SK-N-MC (cell line): ENCODE measurements around the gene CD300LB.

ENCODE experiments used
- EZH2 ChIP-seq: fragments of 200-600 bp; sonication (generic); IDR thresholded peaks from one replicate; pipeline ENCODE4 v1.6.1; 2017; ENCODE audit warnings: antibody characterized with exemption
- POLR2AphosphoS5 ChIP-seq: IDR thresholded peaks from 2 replicates; pipeline ENCODE4 v1.6.1; 2012; ENCODE audit warnings: mild to moderate bottlenecking, low read depth, low read length, borderline replicate concordance

DNA sequence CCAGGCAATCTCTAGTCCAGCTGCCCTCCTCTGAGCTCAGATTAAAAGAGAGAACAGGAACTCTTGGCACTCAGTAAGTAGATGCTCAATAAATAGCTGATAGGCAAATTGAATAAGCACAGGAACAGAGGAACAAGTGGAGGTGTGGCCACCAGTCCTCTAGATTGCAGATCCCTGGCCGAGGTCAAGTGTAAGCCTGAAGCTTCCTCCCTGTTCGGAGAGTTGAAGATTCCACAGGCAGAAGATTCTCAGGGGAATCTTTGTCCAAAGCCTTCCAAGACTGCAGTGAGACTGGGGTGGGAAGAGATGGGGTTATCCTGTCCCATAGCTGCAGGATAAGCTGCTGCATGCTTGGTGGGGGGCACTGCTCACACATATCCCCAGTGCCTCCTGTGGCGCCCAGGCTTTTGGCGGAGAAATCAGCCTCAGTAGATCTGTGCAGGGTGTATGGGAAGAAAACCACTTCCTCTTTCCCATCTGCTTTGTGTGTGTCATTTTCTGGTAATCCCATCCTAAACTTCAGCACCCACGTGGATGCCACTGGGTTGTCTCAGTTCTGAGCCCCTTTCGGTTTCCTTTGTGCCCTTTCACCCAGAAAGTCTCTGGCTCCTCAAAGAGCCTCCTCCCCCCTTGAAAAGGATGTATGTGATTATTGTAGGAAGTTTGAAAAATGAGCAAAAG, 52.7 kb downstream of the CD300LB start:
- TF ChIP-seq EZH2 (no peak), POLR2AphosphoS5 (no peak)
